GM13976 (cell line): ENCODE data around the gene SPARCL1.

ENCODE experiments used
- DNase-seq: peaks from one replicate; pipeline ENCODE4 v3.0.0; 2012; ENCODE audit warnings: low spot score
- CTCF ChIP-seq: IDR thresholded peaks from 2 replicates; pipeline ENCODE4 v1.5.1; 2012; ENCODE audit warnings: borderline replicate concordance, mild to moderate bottlenecking; ENCODE audit not compliant: insufficient read depth; ENCODE audit errors: extremely low read depth, missing control alignments, control extremely low read depth
- in situ Hi-C: fragments of 300-500 bp; cut with MboI; formaldehyde crosslinking; loops from one replicate; pipeline ENCODE4 v1.12.0; 2022; ENCODE audit warnings: low sequenced_read_pairs, mixed read lengths, inconsistent platforms; ENCODE audit not compliant: unreplicated experiment

The SPARCL1 gene

DNA sequence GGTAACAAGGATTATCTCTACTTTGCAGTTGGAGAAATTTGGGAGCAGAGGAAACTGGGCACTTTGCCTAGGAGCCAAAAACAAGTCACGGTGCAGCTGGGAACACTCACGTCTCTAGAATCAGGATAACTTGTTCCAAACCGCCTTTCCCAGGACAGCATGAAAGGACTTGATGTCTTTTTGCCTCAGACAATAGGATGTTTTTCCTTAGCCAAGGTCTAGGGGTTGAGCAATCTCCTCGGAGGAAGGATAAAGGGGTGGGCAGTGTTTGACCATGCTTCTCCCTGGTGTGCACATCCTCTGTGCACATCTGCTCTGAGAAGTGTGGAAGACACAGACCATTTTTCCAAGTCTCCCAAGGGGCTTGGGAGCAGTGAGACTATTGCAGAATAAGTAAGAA, 1.7 kb upstream of the SPARCL1 start:
- no peak for TF ChIP-seq CTCF
- DNase-seq, result no peak
- in situ Hi-C loops, result no loop called here

- no peak for DNase-seq
- in situ Hi-C loops, result no loop called here
- no peak for TF ChIP-seq CTCF
Measured at GRCh38 chr4:87530229-87530628, 1.1 kb upstream of the SPARCL1 start.

DNA sequence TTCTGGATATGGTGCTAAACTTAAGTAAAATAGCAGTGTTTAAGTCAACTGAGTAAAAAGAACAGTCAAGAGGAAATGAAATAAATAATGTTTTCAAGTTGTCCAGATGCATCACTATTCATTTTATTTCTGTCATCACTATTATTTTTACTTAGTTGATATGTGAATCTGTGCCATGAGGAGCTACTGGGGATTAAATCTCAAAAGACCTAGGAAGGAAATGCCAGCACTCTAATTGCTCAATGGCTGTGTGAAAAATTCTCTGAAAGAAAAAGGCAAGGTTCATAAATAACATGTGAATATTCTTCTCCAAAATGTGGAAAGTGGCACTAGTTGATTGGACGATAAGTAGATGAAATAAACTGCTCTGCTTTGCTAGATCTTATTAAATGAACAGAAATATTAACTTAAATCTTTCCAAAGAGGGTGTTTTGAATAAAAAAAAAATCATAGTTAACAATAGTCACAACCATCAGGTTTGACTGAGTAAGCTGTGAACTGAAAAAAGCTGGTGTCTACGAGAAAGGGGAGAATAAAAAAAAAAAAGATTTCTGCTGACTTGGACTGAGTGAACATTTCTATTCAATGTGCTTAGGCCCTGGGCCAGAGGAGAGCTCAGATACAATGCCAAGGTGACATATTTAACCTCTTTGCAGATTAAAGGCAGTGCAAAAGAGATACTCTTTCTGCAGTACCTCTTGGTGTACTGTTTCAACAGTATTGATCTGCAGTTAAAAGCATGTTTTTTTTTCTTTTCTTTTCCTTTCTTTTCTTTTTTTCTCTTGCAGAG, 1.6 kb downstream of the SPARCL1 start:
- in situ Hi-C loops, result no loop called here
- DNase-seq, result no peak
- TF ChIP-seq CTCF, result no peak

DNA sequence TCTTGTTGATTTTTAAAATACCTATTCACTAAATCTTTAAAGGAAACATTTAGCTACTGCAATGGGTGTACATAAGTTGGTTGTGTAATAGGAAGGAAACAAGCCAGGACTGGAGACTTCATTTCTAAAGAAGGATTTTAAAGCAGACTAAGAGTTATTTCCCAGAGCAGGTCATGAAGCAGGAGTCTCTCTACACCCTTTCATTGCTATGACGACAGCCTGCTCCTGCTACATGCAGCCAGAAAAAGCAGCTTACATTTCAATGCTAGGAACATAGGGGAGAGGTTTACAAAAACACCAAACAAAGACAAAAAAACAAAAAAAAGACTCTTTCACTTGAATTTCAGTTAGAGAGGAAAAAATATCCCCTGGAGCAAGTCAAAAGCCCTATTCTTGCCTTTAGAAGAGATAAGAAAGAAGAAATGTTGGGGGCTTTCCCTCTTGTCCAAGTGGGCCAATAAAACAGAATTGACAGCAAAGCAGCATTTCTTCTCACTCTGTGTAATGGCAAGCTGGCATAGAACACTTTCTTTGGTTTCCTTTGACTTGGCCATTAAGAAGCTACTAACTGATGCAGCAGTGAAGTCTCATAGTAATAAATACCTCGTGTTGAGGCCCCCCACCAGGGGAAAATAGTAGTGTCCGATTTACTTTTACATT, 3.4 kb downstream of the SPARCL1 start:
- DNase-seq, result no peak
- TF ChIP-seq CTCF, result no peak
- in situ Hi-C loops, result no loop called here

DNA sequence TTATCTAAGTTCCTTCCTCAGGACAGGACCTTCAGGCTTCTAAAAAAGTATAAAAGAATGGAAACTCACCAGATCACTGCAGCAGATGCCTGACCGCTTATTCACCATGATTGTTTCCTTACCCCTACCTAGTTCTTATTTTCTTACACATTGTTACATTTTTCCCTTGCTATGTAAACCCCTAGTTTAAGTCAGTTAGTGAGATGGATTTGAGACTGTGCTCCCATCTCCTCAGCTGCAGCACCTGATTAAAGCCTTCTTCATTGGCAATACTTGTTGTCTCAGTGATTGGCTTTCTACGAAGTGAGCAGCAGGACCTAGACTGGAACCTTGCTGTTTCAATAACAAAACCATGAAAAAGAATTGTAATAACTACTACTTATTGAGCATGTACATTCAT, 4.7 kb downstream of the SPARCL1 start:
- in situ Hi-C loops, result no loop called here
- TF ChIP-seq CTCF, result no peak
- no peak for DNase-seq

- TF ChIP-seq CTCF, result no peak
- in situ Hi-C loops, result no loop called here
Measured at GRCh38 chr4:87523307-87523706, 5.9 kb downstream of the SPARCL1 start.

More at GRCh38 chr4:87523307-87523706, 5.9 kb downstream of the SPARCL1 start:
- DNase-seq, result no peak
